HCT116 (cell line): ENCODE measurements around the gene CFAP74. TPM values are rescaled to one million over a fixed set of nuclear protein-coding genes. Genes with fewer than 3 reads are reported as not detected.
"Not testable (repeated sequence)": the region's sequence is repeated elsewhere in the genome, so short reads cannot be mapped to it uniquely, and the experiment has no call there.

ENCODE experiments used
- ATAC-seq: fragments of 200-7000 bp; cut with Tn5 transposase; 2 replicates; pipeline ENCODE4 v1.9.1; 2020; ENCODE audit warnings: mild to moderate bottlenecking, moderate library complexity
- BruUV-seq: library from RNA; stranded (reverse); fragments of 400-500 nt; replicated peaks from 2 replicates; lab custom pipeline; 2021; lab: Mats Ljungman, UMichigan
- CTCF ChIA-PET: fragments of 300-600 bp; sonication (Branson Sonifier 250); formaldehyde crosslinking; loops from one replicate; lab custom pipeline; 2021; ENCODE audit warnings: antibody characterized with exemption; lab: Charles Lee
- POLR2A ChIA-PET: fragments of 300-600, 350-600 bp; sonication (Branson Sonifier 250); formaldehyde crosslinking; loops from one replicate; lab custom pipeline; 2021; ENCODE audit warnings: antibody characterized with exemption; lab: Charles Lee
- RAD21 ChIA-PET, 2 experiments: fragments of 300-600 bp; sonication (Branson Sonifier 250); formaldehyde crosslinking; loops; one replicate each; lab custom pipeline; 2023; ENCODE audit warnings: low total read pairs in 2 of 2; ENCODE audit not compliant: uncharacterized antibody in 2 of 2, unreplicated experiment in 2 of 2, low non-redundant PET in 1 of 2; lab: Charles Lee
- DNase-seq: peaks from one replicate; pipeline ENCODE4 v3.0.0-alpha.2; 2010; ENCODE audit warnings: low read depth, low spot score
- H2AFZ ChIP-seq: fragments of 200-600 bp; shearing (Covaris generic), sonication (generic); 2 replicates; pipeline ENCODE4 v1.6.1; 2017; ENCODE audit warnings: low read depth, mixed run types, mixed read lengths, antibody characterized with exemption, low read length; ENCODE audit not compliant: poor library complexity, severe bottlenecking
- H3K27ac ChIP-seq: 2 replicates; pipeline ENCODE4 v1.5.1; 2012; ENCODE audit warnings: low read depth, low read length
- H3K27me3 ChIP-seq: fragments of 200-600 bp; sonication (generic); 2 replicates; pipeline ENCODE4 v1.6.1; 2016; ENCODE audit warnings: mixed run types, low read length, mixed read lengths; ENCODE audit not compliant: insufficient read depth
- H3K36me3 ChIP-seq, 2 experiments: fragments of 200-500 bp in 1 of 2; fragments of 200-600 bp in 1 of 2; sonication (Bioruptor generic) in 1 of 2; sonication (generic) in 1 of 2; 2 replicates each; pipeline versions ENCODE4 v1.5.1 to v1.6.1; 2014 to 2016; ENCODE audit warnings: low read length in 2 of 2, inconsistent platforms in 1 of 2, mixed read lengths in 1 of 2, mixed run types in 1 of 2; ENCODE audit not compliant: insufficient read depth in 2 of 2, control insufficient read depth in 1 of 2
- H3K4me1 ChIP-seq, 2 experiments: fragments of 200-600 bp in 1 of 2; sonication (generic) in 1 of 2; 2 replicates each; pipeline versions ENCODE4 v1.5.1 to v1.6.1; 2012 to 2017; ENCODE audit warnings: low read length in 2 of 2, inconsistent platforms in 1 of 2, mild to moderate bottlenecking in 1 of 2, mixed read lengths in 1 of 2, mixed run types in 1 of 2, moderate library complexity in 1 of 2; ENCODE audit not compliant: insufficient read depth in 2 of 2, control insufficient read depth in 1 of 2
- H3K4me2 ChIP-seq: fragments of 200-600 bp; sonication (generic); 2 replicates; pipeline ENCODE4 v1.6.1; 2017; ENCODE audit warnings: mixed run types, low read length, mixed read lengths
- H3K4me3 ChIP-seq, 2 experiments: fragments of 200-600 bp in 1 of 2; sonication (generic) in 1 of 2; replicated peaks in 1 of 2; 2 replicates each; pipeline ENCODE4 v1.5.1; 2011 to 2016; ENCODE audit warnings: low read length in 2 of 2, control low read depth in 1 of 2, low read depth in 1 of 2, mild to moderate bottlenecking in 1 of 2, mixed read lengths in 1 of 2, mixed run types in 1 of 2
- H3K79me2 ChIP-seq: fragments of 200-600 bp; sonication (generic); 2 replicates; pipeline ENCODE4 v1.6.1; 2017; ENCODE audit warnings: mild to moderate bottlenecking, mixed run types, low read length, moderate library complexity, mixed read lengths; ENCODE audit not compliant: insufficient read depth
- H3K9ac ChIP-seq: fragments of 200-600 bp; sonication (generic); 2 replicates; pipeline ENCODE4 v1.6.1; 2016; ENCODE audit warnings: low read length, mixed read lengths
- H3K9me2 ChIP-seq: fragments of 200-600 bp; sonication (generic), shearing (Covaris generic); 2 replicates; pipeline ENCODE4 v1.6.1; 2017; ENCODE audit warnings: mixed run types, mild to moderate bottlenecking, moderate library complexity; ENCODE audit not compliant: insufficient read depth
- H3K9me3 ChIP-seq, 2 experiments: fragments of 200-500 bp in 1 of 2; fragments of 200-600 bp in 1 of 2; sonication (Bioruptor generic) in 1 of 2; sonication (generic) in 1 of 2; 2 replicates each; pipeline ENCODE4 v1.6.1; 2014 to 2017; ENCODE audit warnings: low read length in 2 of 2, mixed read lengths in 2 of 2, inconsistent platforms in 1 of 2, low read depth in 1 of 2, mild to moderate bottlenecking in 1 of 2, mixed run types in 1 of 2, moderate library complexity in 1 of 2; ENCODE audit not compliant: control insufficient read depth in 1 of 2, insufficient read depth in 1 of 2
- H4K20me1 ChIP-seq: fragments of 200-600 bp; sonication (generic), shearing (Covaris generic); 2 replicates; pipeline ENCODE4 v1.6.1; 2017; ENCODE audit warnings: mixed run types, mild to moderate bottlenecking, moderate library complexity; ENCODE audit not compliant: insufficient read depth
- EZH2phosphoT487 ChIP-seq: fragments of 200-600 bp; IDR thresholded peaks from 2 replicates; pipeline ENCODE4 v1.6.1; 2018; ENCODE audit warnings: antibody characterized with exemption, borderline replicate concordance
- FOSL1 ChIP-seq: IDR thresholded peaks from 2 replicates; pipeline ENCODE4 v1.6.1; 2012; ENCODE audit warnings: low read depth
- POLR2AphosphoS5 ChIP-seq: IDR thresholded peaks from 2 replicates; pipeline ENCODE4 v1.6.1; 2011; ENCODE audit warnings: mild to moderate bottlenecking, low read depth, low read length, moderate library complexity
- SRF ChIP-seq: IDR thresholded peaks from 2 replicates; pipeline ENCODE4 v1.6.1; 2012; ENCODE audit warnings: low read depth
- intact Hi-C: fragments of 100-400 bp; cut with micrococcal nuclease; formaldehyde crosslinking; loops from 2 replicates; pipeline ENCODE4 v1.10.0; 2022
- total RNA-seq: library from RNA; stranded (reverse); gene quantifications from one replicate; pipeline ENCODE4 v1.2.1, GENCODE V29; 2021; ENCODE audit not compliant: unreplicated experiment
- TF ChIP-seq, protein P1 (sequence below), 3 experiments: fragments of 200-600 bp in 1 of 3; sonication (generic) in 1 of 3; IDR thresholded peaks in 2 of 3; conservative IDR thresholded peaks in 1 of 3; 2 replicates each; pipeline ENCODE4 v1.5.1; 2012 to 2017; ENCODE audit warnings: low read depth in 2 of 3, low read length in 2 of 3, antibody characterized with exemption in 1 of 3, borderline replicate concordance in 1 of 3, control low read depth in 1 of 3, mild to moderate bottlenecking in 1 of 3, mixed read lengths in 1 of 3, mixed run types in 1 of 3, moderate library complexity in 1 of 3; ENCODE audit not compliant: insufficient read depth in 1 of 3

Gene CFAP74
- total RNA-seq, 1 experiment from 2014 or later, result 4.9 TPM

DNA sequence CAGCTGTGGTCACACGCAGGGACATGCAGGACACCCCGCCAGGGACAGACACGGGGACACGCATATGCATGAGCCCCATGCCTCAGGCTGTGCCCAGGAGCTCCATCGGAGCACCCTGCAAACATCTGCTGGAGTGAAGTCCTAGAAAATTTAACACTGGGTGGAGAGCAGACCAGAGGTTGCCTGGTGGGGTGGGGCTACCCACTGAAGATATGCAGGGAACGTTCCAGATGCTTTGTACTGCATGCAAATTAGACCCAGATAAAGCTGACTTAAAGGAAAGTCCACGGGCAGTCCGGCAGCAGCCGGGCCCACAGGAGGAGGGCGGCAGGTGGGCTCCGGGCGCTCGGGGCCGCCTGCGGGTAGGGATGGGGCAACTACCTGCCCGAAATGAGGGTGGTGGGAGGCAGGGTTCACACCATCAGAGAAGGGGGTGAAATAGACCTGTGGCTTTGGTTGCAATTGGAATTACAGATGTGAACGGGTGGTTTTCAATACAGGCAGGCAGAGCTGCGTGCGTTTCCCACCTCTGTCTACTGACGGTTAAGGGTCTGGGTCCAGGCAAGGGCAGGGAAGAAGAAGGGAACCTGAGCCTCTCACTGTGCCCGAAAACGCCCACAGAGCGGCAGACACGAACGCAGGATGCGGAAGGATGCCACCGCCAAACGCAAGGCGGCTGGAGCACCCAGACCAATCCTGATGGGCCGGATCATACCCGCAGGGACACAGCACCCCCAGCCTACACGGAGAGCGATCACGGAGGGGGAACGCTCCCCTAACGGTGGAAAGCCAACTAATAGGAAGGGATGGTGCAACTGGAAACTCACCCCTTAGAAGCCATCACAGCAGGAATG is 21.0 kb downstream of the CFAP74 start:
- no peaks in the 10 kb centered on the region for H3K79me2 ChIP-seq
- H3K9me2 ChIP-seq, result no peaks in the 10 kb centered on the region
- intact Hi-C loops, result no loop called here
- DNase-seq (no peak), ATAC-seq (no peak)
- BruUV-seq, result no TSS peak
- H3K4me3 ChIP-seq, result no peak overlapping the region
- ChIA-PET CTCF (no interaction called here), RAD21 (no interaction called here), POLR2A (no interaction called here)
- no peaks in the 10 kb centered on the region for H4K20me1 ChIP-seq
- peaks cover 0 to under 1% of the 10 kb centered on the region in 2 experiments; a peak in 1 of 4 replicates for H3K4me1 ChIP-seq
- TF ChIP-seq EZH2phosphoT487, result no peak
- TF ChIP-seq SRF, result no peak
- TF ChIP-seq, protein P1, sequence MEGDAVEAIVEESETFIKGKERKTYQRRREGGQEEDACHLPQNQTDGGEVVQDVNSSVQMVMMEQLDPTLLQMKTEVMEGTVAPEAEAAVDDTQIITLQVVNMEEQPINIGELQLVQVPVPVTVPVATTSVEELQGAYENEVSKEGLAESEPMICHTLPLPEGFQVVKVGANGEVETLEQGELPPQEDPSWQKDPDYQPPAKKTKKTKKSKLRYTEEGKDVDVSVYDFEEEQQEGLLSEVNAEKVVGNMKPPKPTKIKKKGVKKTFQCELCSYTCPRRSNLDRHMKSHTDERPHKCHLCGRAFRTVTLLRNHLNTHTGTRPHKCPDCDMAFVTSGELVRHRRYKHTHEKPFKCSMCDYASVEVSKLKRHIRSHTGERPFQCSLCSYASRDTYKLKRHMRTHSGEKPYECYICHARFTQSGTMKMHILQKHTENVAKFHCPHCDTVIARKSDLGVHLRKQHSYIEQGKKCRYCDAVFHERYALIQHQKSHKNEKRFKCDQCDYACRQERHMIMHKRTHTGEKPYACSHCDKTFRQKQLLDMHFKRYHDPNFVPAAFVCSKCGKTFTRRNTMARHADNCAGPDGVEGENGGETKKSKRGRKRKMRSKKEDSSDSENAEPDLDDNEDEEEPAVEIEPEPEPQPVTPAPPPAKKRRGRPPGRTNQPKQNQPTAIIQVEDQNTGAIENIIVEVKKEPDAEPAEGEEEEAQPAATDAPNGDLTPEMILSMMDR (IDR thresholded peaks at IDR 0.05 in 2 of 3, conservative IDR thresholded peaks at IDR 0.05 in 1 of 3; ENCODE audit: borderline replicate concordance in 1 of 3, insufficient read depth in 1 of 3, low read depth in 2 of 3, low read length in 2 of 3), result no peak
- no peak for TF ChIP-seq FOSL1
- no peak for TF ChIP-seq POLR2AphosphoS5
- H2AFZ ChIP-seq, result no peak overlapping the region
- H3K4me2 ChIP-seq, result no peak overlapping the region
- no peak overlapping the region for H3K9ac ChIP-seq
- no peaks in the 10 kb centered on the region for H3K27me3 ChIP-seq
- H3K36me3 ChIP-seq, result no peaks in the 10 kb centered on the region
- H3K9me3 ChIP-seq, result no peaks in the 10 kb centered on the region
- no peak overlapping the region for H3K27ac ChIP-seq

DNA sequence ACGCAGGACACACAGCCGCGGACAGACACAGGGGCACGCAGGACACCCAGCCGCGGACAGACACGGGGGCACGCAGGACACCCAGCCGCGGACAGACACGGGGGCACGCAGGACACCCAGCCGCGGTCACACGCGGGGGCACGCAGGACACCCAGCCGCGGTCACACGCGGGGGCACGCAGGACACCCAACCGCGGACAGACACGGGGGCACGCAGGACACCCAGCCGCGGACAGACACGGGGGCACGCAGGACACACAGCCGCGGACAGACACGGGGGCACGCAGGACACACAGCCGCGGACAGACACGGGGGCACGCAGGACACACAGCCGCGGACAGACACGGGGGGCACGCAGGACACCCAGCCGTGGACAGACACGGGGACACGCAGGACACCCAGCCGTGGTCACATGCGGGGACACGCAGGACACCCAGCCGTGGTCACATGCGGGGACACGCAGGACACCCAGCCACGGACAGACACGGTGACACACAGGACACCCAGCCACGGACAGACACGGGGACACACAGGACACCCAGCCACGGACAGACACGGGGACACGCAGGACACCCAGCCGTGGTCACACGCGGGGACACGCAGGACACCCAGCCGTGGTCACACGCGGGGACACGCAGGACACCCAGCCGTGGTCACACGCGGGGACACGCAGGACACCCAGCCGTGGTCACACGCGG is 21.8 kb downstream of the CFAP74 start:
- H3K9me2 ChIP-seq, H3K9me3 ChIP-seq, H3K79me2 ChIP-seq, intact Hi-C loops, BruUV-seq, H3K27me3 ChIP-seq, H3K4me3 ChIP-seq, H3K36me3 ChIP-seq, H3K9ac ChIP-seq, CTCF ChIA-PET, H3K27ac ChIP-seq, H3K4me1 ChIP-seq, H4K20me1 ChIP-seq, POLR2A ChIA-PET, ATAC-seq, DNase-seq, H3K4me2 ChIP-seq, H2AFZ ChIP-seq, RAD21 ChIA-PET: not testable (repeated sequence)
